Endothelial cell of hepatic sinusoid (primary cell): Measurements from ENCODE around the gene ZNF469.

Source experiments
- in situ Hi-C: cut with HindIII; loops from 2 replicates; pipeline ENCODE4 v1.10.0; 2017; ENCODE audit warnings: low sequenced_read_pairs

ZNF469 gene

GRCh38 chr16:88345721-88346560 lies 36.8 kb upstream of the ZNF469 start:
- in situ Hi-C loops = no loop called here

GRCh38 chr16:88346680-88347505 lies 35.9 kb upstream of the ZNF469 start:
- in situ Hi-C loops = no loop called here

- in situ Hi-C loops = no loop called here
Observed at GRCh38 chr16:88347656-88348376, 34.9 kb upstream of the ZNF469 start.

GRCh38 chr16:88348377-88349152 lies 34.2 kb upstream of the ZNF469 start:
- in situ Hi-C loops = no loop called here

GRCh38 chr16:88349153-88349902 lies 33.4 kb upstream of the ZNF469 start:
- in situ Hi-C loops = no loop called here

- in situ Hi-C loops = loop anchor here (10.0 kb wide), 1 partner anchor 55 kb away; no protein-coding TSS in a partner anchor
Observed at GRCh38 chr16:88349903-88350900, 32.6 kb upstream of the ZNF469 start.

GRCh38 chr16:88350922-88351321 lies 31.8 kb upstream of the ZNF469 start:
- in situ Hi-C loops = loop anchor here (10.0 kb wide), 1 partner anchor 56 kb away; no protein-coding TSS in a partner anchor

GRCh38 chr16:88351491-88352101 lies 31.2 kb upstream of the ZNF469 start:
- in situ Hi-C loops = loop anchor here (10.0 kb wide), 1 partner anchor 57 kb away; no protein-coding TSS in a partner anchor

GRCh38 chr16:88352261-88353200 lies 30.2 kb upstream of the ZNF469 start:
- in situ Hi-C loops = loop anchor here (10.0 kb wide), 1 partner anchor 58 kb away; no protein-coding TSS in a partner anchor

- in situ Hi-C loops = loop anchor here (10.0 kb wide), 1 partner anchor 58 kb away; no protein-coding TSS in a partner anchor
Observed at GRCh38 chr16:88353232-88353631, 29.5 kb upstream of the ZNF469 start.

- in situ Hi-C loops = loop anchor here (10.0 kb wide), 1 partner anchor 59 kb away; no protein-coding TSS in a partner anchor
Observed at GRCh38 chr16:88353691-88354090, 29.1 kb upstream of the ZNF469 start.

GRCh38 chr16:88354229-88355092 lies 28.3 kb upstream of the ZNF469 start:
- in situ Hi-C loops = loop anchor here (10.0 kb wide), 1 partner anchor 60 kb away; no protein-coding TSS in a partner anchor

- in situ Hi-C loops = loop anchor here (10.0 kb wide), 1 partner anchor 60 kb away; no protein-coding TSS in a partner anchor
Observed at GRCh38 chr16:88355093-88355388, 27.7 kb upstream of the ZNF469 start.

- in situ Hi-C loops = loop anchor here (10.0 kb wide), 1 partner anchor 61 kb away; no protein-coding TSS in a partner anchor
Observed at GRCh38 chr16:88355389-88356123, 27.2 kb upstream of the ZNF469 start.
